GM21515 (cell line): ENCODE data around the gene OR5B2.
A peak's percentile ranks its signal among the peaks of the same experiment; 100 is the strongest.
"Not testable (repeated sequence)": the region's sequence is repeated elsewhere in the genome, so short reads cannot be mapped to it uniquely, and the experiment has no call there.

Source experiments
- ATAC-seq: cut with Tn5 transposase; IDR thresholded peaks from one replicate; pipeline ENCODE4 v1.9.1; 2021; ENCODE audit not compliant: unreplicated experiment

The OR5B2 gene

GRCh38 chr11:58428021-58428420 is at the start of gene OR5B2:
OR5B2 (minus strand) TSS chr11:58428121; CDS start chr11:58423261, 4,860 bp downstream.
- no peak for ATAC-seq

- no peak for ATAC-seq
Measured at GRCh38 chr11:58471892-58472291, 44.0 kb upstream of the OR5B2 start.

- ATAC-seq, result no peak
Measured at GRCh38 chr11:58466293-58466692, 38.4 kb upstream of the OR5B2 start.

GRCh38 chr11:58465690-58466089 is 37.8 kb upstream of the OR5B2 start:
- no peak for ATAC-seq

GRCh38 chr11:58451585-58451984 is 23.7 kb upstream of the OR5B2 start:
- no peak for ATAC-seq

GRCh38 chr11:58446294-58446693 is 18.4 kb upstream of the OR5B2 start:
- ATAC-seq, result no peak

- ATAC-seq, result no peak
Measured at GRCh38 chr11:58444300-58444699, 16.4 kb upstream of the OR5B2 start.

GRCh38 chr11:58442136-58442535 is 14.2 kb upstream of the OR5B2 start, which contains the start of gene OR5B12:
OR5B12 (minus strand) TSS chr11:58442236; CDS start chr11:58440151, 2,085 bp downstream.
- no peak for ATAC-seq

GRCh38 chr11:58438486-58438885 is 10.6 kb upstream of the OR5B2 start:
- ATAC-seq, result no peak

GRCh38 chr11:58434217-58434616 is 6.3 kb upstream of the OR5B2 start:
- no peak for ATAC-seq

- peak; percentile 61 for ATAC-seq
Measured at GRCh38 chr11:58433638-58434203, 5.8 kb upstream of the OR5B2 start.

GRCh38 chr11:58429273-58429672 is 1.4 kb upstream of the OR5B2 start:
- ATAC-seq, result no peak

- ATAC-seq, result no peak
Measured at GRCh38 chr11:58406774-58407173, 21.1 kb downstream of the OR5B2 start, which contains the start of gene OR5B3. OR5B3 (minus strand) TSS chr11:58406874; CDS start chr11:58403409, 3,465 bp downstream.

- not testable (repeated sequence) for ATAC-seq
Measured at GRCh38 chr11:58399622-58400021, 28.3 kb downstream of the OR5B2 start.

GRCh38 chr11:58395581-58395980 is 32.3 kb downstream of the OR5B2 start:
- ATAC-seq, result no peak

GRCh38 chr11:58394195-58394594 is 33.7 kb downstream of the OR5B2 start:
- ATAC-seq, result no peak

- ATAC-seq, result no peak
Measured at GRCh38 chr11:58392746-58393145, 35.2 kb downstream of the OR5B2 start.

- ATAC-seq, result no peak
Measured at GRCh38 chr11:58391879-58392278, 36.0 kb downstream of the OR5B2 start.

- ATAC-seq, result no peak
Measured at GRCh38 chr11:58390551-58391063, 37.3 kb downstream of the OR5B2 start.
